NCI-H1092 treated with DMSO at 0.1 percent for 48 hours (cell line): ENCODE results near the gene CCDC172.

Experiments
- DNase-seq: peaks from one replicate; lab custom pipeline; 2025; lab: John Stamatoyannopoulos, UW

The CCDC172 gene, protein sequence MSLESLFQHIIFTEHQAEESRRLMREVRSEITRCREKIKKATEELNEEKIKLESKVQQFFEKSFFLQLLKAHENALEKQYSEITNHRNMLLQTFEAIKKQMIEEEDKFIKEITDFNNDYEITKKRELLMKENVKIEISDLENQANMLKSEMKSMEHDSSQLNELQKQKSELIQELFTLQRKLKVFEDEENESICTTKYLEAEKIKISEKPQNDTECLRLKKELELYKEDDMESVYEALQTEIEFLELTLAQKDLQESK

DNA sequence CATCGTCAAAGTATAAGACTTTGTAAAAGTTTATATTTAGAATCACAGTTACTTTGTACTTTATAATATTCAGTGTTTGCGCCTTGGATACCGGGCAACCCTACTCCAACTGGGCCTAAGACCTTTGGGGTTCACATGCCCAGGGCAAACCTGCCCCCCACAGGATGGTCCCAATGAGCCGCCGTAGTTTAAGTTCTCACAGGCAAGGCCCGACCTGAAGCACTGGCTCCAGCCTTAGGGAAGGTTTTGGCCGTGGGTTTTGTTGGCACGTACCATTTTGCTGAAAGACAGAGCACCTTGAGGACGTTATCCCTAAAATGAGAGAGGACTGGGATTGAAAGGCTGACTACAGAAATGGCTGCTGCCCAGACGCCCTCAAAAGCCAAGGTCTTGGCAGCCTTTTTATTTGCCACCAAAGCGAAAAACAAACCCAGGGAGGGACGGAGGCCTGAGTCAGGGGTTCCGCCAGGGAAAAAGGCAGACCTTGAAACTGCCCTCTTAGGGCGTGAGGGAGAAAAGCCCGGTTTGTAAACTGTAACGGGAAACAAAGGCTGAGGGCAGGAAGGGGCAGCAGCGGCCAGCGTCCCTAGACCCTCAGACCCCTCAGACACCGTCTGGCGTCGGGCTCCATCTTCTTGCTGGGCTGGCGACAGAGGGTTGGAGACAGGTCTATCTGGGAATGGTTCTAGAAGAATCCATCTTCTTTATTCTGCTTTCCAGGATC lies at the start of gene CCDC172:
Gene CCDC172, plus strand, starts transcription at position 222 of the 724 bp plus-strand sequence. CDS start 564 bp downstream, outside the sequence.
- no peak for DNase-seq

- no peak for DNase-seq
Observed at GRCh38 chr10:116276981-116277380, 47.3 kb upstream of the CCDC172 start.

DNA sequence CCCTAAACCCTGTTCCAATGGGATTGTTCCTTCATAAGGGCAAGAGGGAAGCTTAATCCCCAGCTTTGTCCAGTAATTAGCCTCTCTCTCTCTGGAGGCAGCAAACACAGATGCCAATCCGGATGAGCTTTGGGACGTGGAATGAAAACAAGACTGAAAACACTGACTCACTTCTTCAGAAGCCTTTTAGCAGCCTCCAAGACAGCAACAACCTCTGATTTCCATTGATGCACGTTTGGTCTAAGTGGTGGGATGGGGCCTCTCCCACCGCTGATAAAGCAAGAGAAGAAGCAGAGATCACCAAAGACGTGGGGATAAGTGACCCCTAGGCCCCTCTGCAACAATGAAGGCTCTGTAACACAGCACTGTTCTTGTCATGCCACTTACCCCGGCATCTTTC lies 45.4 kb upstream of the CCDC172 start:
- DNase-seq = no peak

- no peak for DNase-seq
Observed at GRCh38 chr10:116281775-116282174, 42.5 kb upstream of the CCDC172 start.

GRCh38 chr10:116286626-116287200 lies 37.5 kb upstream of the CCDC172 start:
- no peak for DNase-seq

DNA sequence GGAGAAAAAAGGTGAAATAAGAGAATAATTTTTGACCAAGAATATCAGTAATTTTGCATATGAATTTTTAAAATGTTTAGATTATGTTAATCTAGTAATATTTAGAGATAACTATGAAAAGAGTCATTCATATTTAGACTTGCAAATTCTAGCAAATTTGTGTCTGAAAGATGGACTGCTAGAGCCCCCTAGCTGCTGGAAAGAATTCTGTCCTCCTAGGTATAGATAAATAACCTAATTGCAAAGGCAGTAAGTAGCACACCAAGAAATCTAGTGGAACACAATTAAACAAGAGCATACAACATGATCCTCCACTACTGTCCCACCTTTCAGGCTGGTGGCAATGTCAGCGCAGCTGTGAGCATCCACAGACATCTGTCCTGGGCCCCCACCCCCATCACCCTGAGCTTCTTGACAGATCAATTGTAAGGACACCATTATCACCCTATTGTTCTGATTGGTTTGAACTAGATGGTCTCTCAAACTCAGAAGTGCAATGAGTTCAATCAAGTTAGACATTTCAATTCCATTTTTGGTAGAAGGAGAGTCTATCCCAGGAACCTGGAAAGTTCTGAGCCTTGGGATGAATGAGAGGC lies 36.2 kb upstream of the CCDC172 start:
- peak; percentile 31 for DNase-seq

- DNase-seq = no peak
Observed at GRCh38 chr10:116289652-116290051, 34.6 kb upstream of the CCDC172 start.

- DNase-seq = no peak
Observed at GRCh38 chr10:116292493-116292892, 31.8 kb upstream of the CCDC172 start.

DNA sequence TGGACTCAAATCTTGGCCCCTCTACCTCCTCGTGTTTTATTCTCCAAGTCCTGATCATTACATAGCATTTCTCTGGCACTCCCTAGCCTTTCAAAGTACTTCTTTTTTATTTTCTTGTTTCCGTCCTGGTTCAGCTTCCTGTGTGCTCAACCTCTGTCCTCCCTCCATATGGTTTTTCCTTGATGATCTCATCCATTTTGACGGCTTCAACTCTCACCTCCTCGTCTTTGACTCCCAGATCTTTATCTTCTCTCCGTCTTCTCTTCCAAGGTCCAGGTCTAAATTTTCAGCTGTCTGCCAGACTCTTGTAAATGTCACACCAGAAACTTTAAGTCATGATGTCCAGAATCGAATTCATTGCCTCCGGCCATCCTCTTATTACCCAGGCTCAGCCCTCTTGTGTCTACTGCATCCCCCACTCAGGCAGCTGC lies 27.9 kb upstream of the CCDC172 start:
- DNase-seq = no peak

DNA sequence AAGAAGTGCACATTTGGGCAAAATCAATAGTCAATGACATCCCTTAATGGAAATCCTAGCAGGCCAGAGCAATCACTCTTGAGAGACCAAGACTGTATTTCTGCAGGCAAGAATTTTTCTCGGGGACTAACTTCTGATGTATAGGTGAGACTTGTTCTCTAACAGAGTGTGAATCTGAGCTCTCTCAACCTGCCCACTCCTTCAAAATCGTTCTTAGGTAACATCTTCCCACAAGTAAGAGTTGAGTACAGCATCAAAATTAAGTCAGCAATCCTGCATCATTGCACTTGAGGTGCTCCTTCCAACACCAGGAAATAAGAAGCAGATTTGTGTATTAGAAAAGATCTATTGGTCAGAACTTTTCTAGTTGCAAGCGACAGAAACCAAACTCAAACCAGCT lies 25.7 kb upstream of the CCDC172 start:
- DNase-seq = no peak

DNA sequence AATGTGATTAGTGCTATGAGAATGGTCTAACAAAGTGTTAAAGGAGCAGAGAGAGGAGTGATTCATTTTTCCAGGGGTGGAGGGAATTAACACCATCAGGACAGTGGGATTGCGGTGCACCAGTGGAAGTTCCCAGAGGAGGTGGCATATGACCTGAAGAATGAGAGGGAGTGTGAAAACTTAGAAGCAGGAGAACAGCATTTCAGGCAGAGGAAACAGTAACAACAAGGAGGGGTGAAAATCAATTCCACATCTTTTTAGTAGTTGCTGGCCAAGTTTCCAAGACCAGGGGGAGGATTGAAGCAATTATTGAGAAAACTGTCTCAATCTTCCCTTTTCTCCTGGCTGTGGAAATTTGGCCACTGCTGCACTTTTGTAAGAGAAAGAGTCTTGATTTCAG lies 23.7 kb upstream of the CCDC172 start:
- no peak for DNase-seq

GRCh38 chr10:116304923-116305322 lies 19.3 kb upstream of the CCDC172 start:
- no peak for DNase-seq

- no peak for DNase-seq
Observed at GRCh38 chr10:116306847-116307246, 17.4 kb upstream of the CCDC172 start.

GRCh38 chr10:116307455-116307854 lies 16.8 kb upstream of the CCDC172 start:
- DNase-seq = no peak

GRCh38 chr10:116311016-116311415 lies 13.2 kb upstream of the CCDC172 start:
- DNase-seq = no peak

DNA sequence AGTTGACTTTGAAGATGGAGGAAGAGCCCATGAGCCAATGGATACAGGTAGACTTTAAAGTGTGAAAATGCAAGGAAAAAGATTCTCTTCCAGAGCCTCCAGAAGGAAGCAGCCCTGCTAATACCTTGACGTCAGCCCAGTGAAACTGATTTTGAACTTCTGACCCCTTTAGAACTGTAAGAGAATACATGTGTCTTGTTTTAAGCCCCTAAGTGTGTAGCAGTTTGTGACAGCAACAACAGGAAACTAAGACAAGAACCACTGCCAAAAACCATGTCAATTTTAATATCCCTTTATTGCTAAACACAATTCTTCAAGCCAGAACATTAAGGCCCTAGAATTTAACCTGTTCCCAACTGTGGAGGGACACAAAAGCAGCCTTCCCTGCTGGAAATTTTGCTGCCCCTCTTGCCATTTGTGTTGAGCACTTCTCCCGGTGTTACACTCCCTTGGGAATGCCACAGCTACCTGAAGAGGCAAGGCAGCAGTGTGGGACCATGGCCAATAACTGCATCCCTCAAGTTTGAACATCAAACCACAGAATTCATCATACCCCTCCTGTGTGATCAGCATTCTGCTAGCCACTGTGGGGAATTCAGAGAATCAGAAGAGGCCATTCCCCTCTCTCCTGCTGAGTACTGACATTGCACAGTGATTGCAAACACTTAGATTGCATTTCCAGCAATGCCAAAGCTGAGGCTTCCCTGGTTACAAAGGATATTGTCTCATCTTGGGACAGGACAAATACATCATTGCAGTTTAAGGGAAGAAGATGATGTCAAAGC lies 12.3 kb upstream of the CCDC172 start:
- DNase-seq = no peak

GRCh38 chr10:116312548-116312947 lies 11.7 kb upstream of the CCDC172 start:
- no peak for DNase-seq

- no peak for DNase-seq
Observed at GRCh38 chr10:116316503-116316902, 7.7 kb upstream of the CCDC172 start.

- DNase-seq = no peak
Observed at GRCh38 chr10:116324951-116325635, 845 bp downstream of the CCDC172 start.

DNA sequence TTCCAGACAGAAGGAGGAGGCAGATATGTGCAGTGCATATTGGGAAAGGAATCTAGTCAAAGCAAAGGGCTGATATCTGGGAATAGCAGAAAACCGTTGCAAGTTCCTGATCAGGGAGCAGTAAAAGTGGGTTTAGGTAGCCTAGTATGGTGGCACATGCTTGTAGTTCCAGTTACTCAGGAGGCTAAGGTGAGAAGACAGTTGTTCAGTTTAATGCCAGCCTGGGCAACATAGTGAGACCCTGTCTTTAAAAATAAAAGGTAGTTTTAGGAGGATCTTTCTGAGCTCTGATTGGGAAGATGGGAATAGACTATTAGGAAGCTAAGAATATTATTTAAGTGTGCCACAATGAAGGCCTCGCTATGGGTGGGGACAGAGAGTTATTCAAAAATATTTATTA lies 1.7 kb downstream of the CCDC172 start:
- no peak for DNase-seq

DNA sequence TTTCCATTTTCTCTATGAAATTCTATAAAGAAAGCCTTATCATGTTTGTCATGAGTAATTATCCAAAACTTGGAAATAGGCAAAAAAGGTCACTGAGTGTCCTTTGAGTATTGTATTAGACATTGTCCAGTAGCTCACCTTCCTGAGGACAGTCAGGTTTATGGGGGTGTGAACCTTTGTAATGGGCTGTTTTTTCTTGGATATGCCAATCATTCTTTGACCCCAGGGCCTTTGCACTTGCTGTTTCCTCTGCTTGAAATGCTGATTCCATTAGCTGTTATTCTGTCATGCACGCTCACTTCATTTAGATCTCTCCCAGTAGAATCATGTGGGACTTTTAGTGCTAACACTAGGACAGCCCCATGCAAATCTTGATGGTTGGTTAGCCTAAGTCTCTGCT lies 4.9 kb downstream of the CCDC172 start:
- no peak for DNase-seq
